GM12878 (cell line): ENCODE measurements around the gene RNLS. TPM values are rescaled to one million over a fixed set of nuclear protein-coding genes. Genes with fewer than 3 reads are reported as not detected.
A peak's percentile ranks its signal among the peaks of the same experiment; 100 is the strongest.

Experiments used
- BACH1 ChIP-seq: fragments of 450-650 bp; IDR thresholded peaks from 2 replicates; pipeline ENCODE4 v1.6.1; 2017; ENCODE audit warnings: mild to moderate bottlenecking, borderline replicate concordance
- CHD2 ChIP-seq: IDR thresholded peaks from 2 replicates; pipeline ENCODE4 v1.6.1; 2011; ENCODE audit warnings: low read depth, low read length, improper control_type of control experiment, borderline replicate concordance
- CREM ChIP-seq: IDR thresholded peaks from 2 replicates; pipeline ENCODE4 v1.6.1; 2014; ENCODE audit warnings: antibody characterized with exemption, low read depth
- ESRRA ChIP-seq: IDR thresholded peaks from 2 replicates; pipeline ENCODE4 v1.6.1; 2012; ENCODE audit warnings: mild to moderate bottlenecking, low read length, improper control_type of control experiment
- MXI1 ChIP-seq: fragments of 150-350 bp; IDR thresholded peaks from 2 replicates; pipeline ENCODE4 v1.6.1; 2011; ENCODE audit warnings: low read depth, mild to moderate bottlenecking, inconsistent platforms, low read length, improper control_type of control experiment
- NR2F1 ChIP-seq: fragments of 450-650 bp; conservative IDR thresholded peaks from 2 replicates; pipeline ENCODE4 v1.6.1; 2017; ENCODE audit warnings: mild to moderate bottlenecking
- POLR2A ChIP-seq: IDR thresholded peaks from 2 replicates; pipeline ENCODE4 v1.6.1; 2011; ENCODE audit warnings: low read depth, mild to moderate bottlenecking, low read length
- RB1 ChIP-seq: fragments of 450-650 bp; formaldehyde crosslinking; IDR thresholded peaks from 2 replicates; pipeline ENCODE4 v1.6.1; 2017; ENCODE audit warnings: mild to moderate bottlenecking, borderline replicate concordance
- YY1 ChIP-seq: IDR thresholded peaks from 2 replicates; pipeline ENCODE4 v1.6.1; 2011; ENCODE audit warnings: low read depth, mild to moderate bottlenecking, low read length
- polyA plus RNA-seq, 11 experiments: library from polyadenylated mRNA; depleted of rRNA in 4 of 11; unstranded in 6 of 11; stranded (reverse) in 5 of 11; fragments of >200 nt; fragmentation: Nextera tagmentation in 4 of 11; fragmentation: Illumina TruSeq in 1 of 11; extraction: Ambion mirVana in 4 of 11; extraction: Trizol in 1 of 11; gene quantifications; 1 replicate in 1 of 11; 2 replicates in 10 of 11; pipeline versions ENCODE4 v1.2.1 to v1.2.3, GENCODE V29; 2011 to 2016; ENCODE audit warnings: inconsistent platforms in 2 of 11, missing spikeins in 2 of 11, low read depth in 1 of 11
- total RNA-seq, 4 experiments: library from RNA; depleted of rRNA in 3 of 4; stranded (reverse); fragments of >200 nt in 3 of 4; fragmentation: Illumina TruSeq in 1 of 4; extraction: Trizol in 1 of 4; gene quantifications; 2 replicates each; pipeline versions ENCODE4 v1.2.1 to v1.2.3, GENCODE V29; 2013 to 2021
- TF ChIP-seq, protein P1 (sequence below): fragments of 450-650 bp; IDR thresholded peaks from 2 replicates; pipeline ENCODE4 v1.6.1; 2016; ENCODE audit warnings: mild to moderate bottlenecking, moderate library complexity, borderline replicate concordance
- TF ChIP-seq, protein P2 (sequence below): fragments of 150-350 bp; IDR thresholded peaks from 2 replicates; pipeline ENCODE4 v1.6.1; 2016; ENCODE audit warnings: low read depth, low read length
- TF ChIP-seq, protein P3 (sequence below): IDR thresholded peaks from 2 replicates; pipeline ENCODE4 v1.6.1; 2011; ENCODE audit warnings: borderline replicate concordance, low read depth, mild to moderate bottlenecking, moderate library complexity, low read length; ENCODE audit not compliant: insufficient read depth, poor library complexity, severe bottlenecking
- TF ChIP-seq, protein P4 (sequence below): fragments of 450-650 bp; IDR thresholded peaks from 2 replicates; pipeline ENCODE4 v1.6.1; 2016; ENCODE audit warnings: mild to moderate bottlenecking
- TF ChIP-seq, protein P5 (sequence below): IDR thresholded peaks from 2 replicates; pipeline ENCODE4 v1.6.1; 2011; ENCODE audit warnings: mild to moderate bottlenecking, low read depth, low read length, moderate library complexity; ENCODE audit not compliant: insufficient replicate concordance

Gene RNLS
- total and polyA plus RNA-seq, 10 of the 15 experiments (the other 5 are each of a cell fraction or from before 2014, with no cell fraction given), result 3.4 to 6.7 (median 4.6) TPM

DNA sequence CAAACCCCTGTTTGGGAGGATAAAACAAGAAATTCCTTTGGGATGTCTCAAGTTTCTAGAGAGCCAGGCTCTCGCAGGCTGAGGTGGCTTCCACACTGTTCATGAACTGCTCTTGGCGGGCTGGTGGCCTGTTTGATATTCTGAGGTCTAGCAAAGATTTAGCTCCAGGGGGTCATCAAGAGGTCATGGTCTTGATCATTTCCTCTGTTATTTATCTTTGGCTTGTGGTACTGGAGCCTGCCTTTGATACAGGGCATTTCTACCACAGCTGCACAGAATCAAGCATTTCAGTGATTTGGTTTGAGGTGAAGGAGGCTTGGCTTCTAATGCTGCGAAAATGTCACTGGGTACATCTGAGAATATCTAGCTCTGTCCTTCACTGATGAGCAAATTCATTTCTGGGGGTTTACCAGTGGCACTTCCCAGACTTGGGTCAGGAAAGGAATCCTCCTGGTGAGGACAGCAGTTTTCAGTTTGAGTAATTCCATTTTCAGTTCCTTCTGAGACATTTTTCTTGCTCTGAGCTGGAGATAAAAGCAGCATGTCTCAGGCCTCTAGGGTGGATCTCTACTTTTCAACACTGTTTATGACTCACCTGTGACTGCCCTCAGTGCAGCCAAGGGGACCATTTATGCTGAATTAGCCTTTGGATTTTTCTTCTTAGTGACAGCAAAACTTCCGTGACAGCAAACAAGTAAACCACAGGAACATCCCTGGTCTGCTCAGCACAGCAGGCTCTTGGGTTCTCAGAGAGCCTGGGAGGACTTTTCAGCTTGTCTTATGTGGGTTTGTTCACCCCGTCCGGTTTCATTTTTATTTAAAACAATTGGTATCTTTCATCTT lies 312.0 kb downstream of the RNLS start (continued):
- TF ChIP-seq, protein P1, sequence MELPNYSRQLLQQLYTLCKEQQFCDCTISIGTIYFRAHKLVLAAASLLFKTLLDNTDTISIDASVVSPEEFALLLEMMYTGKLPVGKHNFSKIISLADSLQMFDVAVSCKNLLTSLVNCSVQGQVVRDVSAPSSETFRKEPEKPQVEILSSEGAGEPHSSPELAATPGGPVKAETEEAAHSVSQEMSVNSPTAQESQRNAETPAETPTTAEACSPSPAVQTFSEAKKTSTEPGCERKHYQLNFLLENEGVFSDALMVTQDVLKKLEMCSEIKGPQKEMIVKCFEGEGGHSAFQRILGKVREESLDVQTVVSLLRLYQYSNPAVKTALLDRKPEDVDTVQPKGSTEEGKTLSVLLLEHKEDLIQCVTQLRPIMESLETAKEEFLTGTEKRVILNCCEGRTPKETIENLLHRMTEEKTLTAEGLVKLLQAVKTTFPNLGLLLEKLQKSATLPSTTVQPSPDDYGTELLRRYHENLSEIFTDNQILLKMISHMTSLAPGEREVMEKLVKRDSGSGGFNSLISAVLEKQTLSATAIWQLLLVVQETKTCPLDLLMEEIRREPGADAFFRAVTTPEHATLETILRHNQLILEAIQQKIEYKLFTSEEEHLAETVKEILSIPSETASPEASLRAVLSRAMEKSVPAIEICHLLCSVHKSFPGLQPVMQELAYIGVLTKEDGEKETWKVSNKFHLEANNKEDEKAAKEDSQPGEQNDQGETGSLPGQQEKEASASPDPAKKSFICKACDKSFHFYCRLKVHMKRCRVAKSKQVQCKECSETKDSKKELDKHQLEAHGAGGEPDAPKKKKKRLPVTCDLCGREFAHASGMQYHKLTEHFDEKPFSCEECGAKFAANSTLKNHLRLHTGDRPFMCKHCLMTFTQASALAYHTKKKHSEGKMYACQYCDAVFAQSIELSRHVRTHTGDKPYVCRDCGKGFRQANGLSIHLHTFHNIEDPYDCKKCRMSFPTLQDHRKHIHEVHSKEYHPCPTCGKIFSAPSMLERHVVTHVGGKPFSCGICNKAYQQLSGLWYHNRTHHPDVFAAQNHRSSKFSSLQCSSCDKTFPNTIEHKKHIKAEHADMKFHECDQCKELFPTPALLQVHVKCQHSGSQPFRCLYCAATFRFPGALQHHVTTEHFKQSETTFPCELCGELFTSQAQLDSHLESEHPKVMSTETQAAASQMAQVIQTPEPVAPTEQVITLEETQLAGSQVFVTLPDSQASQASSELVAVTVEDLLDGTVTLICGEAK, result no peak
- TF ChIP-seq, protein P2, sequence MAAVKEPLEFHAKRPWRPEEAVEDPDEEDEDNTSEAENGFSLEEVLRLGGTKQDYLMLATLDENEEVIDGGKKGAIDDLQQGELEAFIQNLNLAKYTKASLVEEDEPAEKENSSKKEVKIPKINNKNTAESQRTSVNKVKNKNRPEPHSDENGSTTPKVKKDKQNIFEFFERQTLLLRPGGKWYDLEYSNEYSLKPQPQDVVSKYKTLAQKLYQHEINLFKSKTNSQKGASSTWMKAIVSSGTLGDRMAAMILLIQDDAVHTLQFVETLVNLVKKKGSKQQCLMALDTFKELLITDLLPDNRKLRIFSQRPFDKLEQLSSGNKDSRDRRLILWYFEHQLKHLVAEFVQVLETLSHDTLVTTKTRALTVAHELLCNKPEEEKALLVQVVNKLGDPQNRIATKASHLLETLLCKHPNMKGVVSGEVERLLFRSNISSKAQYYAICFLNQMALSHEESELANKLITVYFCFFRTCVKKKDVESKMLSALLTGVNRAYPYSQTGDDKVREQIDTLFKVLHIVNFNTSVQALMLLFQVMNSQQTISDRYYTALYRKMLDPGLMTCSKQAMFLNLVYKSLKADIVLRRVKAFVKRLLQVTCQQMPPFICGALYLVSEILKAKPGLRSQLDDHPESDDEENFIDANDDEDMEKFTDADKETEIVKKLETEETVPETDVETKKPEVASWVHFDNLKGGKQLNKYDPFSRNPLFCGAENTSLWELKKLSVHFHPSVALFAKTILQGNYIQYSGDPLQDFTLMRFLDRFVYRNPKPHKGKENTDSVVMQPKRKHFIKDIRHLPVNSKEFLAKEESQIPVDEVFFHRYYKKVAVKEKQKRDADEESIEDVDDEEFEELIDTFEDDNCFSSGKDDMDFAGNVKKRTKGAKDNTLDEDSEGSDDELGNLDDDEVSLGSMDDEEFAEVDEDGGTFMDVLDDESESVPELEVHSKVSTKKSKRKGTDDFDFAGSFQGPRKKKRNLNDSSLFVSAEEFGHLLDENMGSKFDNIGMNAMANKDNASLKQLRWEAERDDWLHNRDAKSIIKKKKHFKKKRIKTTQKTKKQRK, result 0 out of 2 replicates have a peak, but pooled peaks have one; percentile 17
- no peak; the same call in 1 of the 2 replicates for TF ChIP-seq YY1
- no peak for TF ChIP-seq ESRRA
- peak; percentile 7; the same call in 1 of the 2 replicates for TF ChIP-seq POLR2A
- peak; percentile 85; the same call in 1 of the 2 replicates for TF ChIP-seq BACH1
- peak; percentile 85 for TF ChIP-seq NR2F1
- no peak for TF ChIP-seq RB1
- TF ChIP-seq, protein P3, sequence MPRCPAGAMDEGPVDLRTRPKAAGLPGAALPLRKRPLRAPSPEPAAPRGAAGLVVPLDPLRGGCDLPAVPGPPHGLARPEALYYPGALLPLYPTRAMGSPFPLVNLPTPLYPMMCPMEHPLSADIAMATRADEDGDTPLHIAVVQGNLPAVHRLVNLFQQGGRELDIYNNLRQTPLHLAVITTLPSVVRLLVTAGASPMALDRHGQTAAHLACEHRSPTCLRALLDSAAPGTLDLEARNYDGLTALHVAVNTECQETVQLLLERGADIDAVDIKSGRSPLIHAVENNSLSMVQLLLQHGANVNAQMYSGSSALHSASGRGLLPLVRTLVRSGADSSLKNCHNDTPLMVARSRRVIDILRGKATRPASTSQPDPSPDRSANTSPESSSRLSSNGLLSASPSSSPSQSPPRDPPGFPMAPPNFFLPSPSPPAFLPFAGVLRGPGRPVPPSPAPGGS, result peak; percentile 96
- peak; percentile 46; the same call in 1 of the 2 replicates for TF ChIP-seq CHD2
- TF ChIP-seq, protein P4, sequence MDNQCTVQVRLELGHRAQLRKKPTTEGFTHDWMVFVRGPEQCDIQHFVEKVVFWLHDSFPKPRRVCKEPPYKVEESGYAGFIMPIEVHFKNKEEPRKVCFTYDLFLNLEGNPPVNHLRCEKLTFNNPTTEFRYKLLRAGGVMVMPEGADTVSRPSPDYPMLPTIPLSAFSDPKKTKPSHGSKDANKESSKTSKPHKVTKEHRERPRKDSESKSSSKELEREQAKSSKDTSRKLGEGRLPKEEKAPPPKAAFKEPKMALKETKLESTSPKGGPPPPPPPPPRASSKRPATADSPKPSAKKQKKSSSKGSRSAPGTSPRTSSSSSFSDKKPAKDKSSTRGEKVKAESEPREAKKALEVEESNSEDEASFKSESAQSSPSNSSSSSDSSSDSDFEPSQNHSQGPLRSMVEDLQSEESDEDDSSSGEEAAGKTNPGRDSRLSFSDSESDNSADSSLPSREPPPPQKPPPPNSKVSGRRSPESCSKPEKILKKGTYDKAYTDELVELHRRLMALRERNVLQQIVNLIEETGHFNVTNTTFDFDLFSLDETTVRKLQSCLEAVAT, result peak; percentile 62
- TF ChIP-seq, protein P5, sequence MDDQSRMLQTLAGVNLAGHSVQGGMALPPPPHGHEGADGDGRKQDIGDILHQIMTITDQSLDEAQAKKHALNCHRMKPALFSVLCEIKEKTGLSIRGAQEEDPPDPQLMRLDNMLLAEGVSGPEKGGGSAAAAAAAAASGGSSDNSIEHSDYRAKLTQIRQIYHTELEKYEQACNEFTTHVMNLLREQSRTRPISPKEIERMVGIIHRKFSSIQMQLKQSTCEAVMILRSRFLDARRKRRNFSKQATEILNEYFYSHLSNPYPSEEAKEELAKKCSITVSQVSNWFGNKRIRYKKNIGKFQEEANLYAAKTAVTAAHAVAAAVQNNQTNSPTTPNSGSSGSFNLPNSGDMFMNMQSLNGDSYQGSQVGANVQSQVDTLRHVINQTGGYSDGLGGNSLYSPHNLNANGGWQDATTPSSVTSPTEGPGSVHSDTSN, result no peak
- TF ChIP-seq CREM, result peak; percentile 95
- TF ChIP-seq MXI1, result peak; percentile 90
